Ascending aorta (tissue), 2 donors: ENCODE measurements around the gene CDK19. TPM values are rescaled to one million over a fixed set of nuclear protein-coding genes. Genes with fewer than 3 reads are reported as not detected.
"Not testable (repeated sequence)": the region's sequence is repeated elsewhere in the genome, so short reads cannot be mapped to it uniquely, and the experiment has no call there.

Source experiments
- DNase-seq, 2 donors: peaks; one replicate each; pipeline ENCODE4 v3.0.0-alpha.2; 2019; ENCODE audit warnings: low spot score in 2 of 2
- H3K27ac ChIP-seq, 2 donors: fragments of 200-600 bp; sonication (generic); one replicate each; pipeline ENCODE4 v1.5.1; 2016 to 2017; ENCODE audit warnings: mild to moderate bottlenecking in 1 of 2
- H3K27me3 ChIP-seq: fragments of 200-600 bp; sonication (generic); one replicate; pipeline ENCODE4 v1.5.1; 2017
- H3K36me3 ChIP-seq, 2 donors: fragments of 200-600 bp; sonication (generic); one replicate each; pipeline ENCODE4 v1.5.1; 2016
- H3K4me1 ChIP-seq, 2 donors: fragments of 200-600 bp; sonication (generic); one replicate each; pipeline ENCODE4 v1.5.1; 2016 to 2017; ENCODE audit warnings: mild to moderate bottlenecking in 1 of 2
- H3K4me3 ChIP-seq, 2 donors: fragments of 200-600 bp; sonication (generic); one replicate each; pipeline ENCODE4 v1.5.1; 2016 to 2017; ENCODE audit warnings: mild to moderate bottlenecking in 1 of 2
- H3K9me3 ChIP-seq, 2 donors: fragments of 200-600 bp; sonication (generic); one replicate each; pipeline ENCODE4 v1.5.1; 2016
- intact Hi-C: fragments of 100-400 bp; cut with DNase I; formaldehyde crosslinking; loops from one replicate; pipeline ENCODE4 v1.15.1; 2023
- total RNA-seq: library from RNA; depleted of rRNA; stranded (reverse); fragments of >200 nt; gene quantifications from one replicate; pipeline ENCODE4 v1.1.0, GENCODE V29; 2016
- TF ChIP-seq, protein P1 (sequence below), 3 experiments: fragments of 200-600 bp in 2 of 3; fragments of 450-650 bp in 1 of 3; sonication (generic) in 2 of 3; IDR thresholded peaks; one replicate each; pipeline ENCODE4 v1.5.1; 2016 to 2019; ENCODE audit warnings: antibody characterized with exemption in 3 of 3, mild to moderate bottlenecking in 1 of 3, moderate library complexity in 1 of 3

CDK19 gene
- total RNA-seq, 1 donor from 2014 or later = 5.2 TPM

DNA sequence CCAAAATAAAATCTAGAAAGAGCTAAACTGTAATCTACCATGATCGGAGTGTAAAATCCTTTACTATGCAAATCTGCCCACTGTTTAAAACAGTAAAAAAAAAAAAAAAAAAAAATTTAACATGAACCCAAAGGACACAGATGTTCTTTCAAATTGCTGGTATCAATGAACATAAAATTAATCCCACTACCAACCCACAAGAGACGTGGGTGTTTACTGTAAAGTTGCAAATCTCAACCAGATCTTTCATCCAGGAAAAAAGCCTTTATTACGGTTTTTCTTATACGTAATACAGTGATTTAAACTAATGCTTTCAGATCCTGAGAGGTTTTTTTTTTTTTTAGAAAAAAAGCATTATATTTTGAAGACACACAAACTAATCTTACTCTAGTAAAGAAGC is 2.5 kb downstream of the CDK19 start:
- intact Hi-C loops = loop anchor here (10.0 kb wide), 3 partner anchors 402 to 1718 kb away; partner anchors contain the start of genes CEP57L1, SESN1 and WASF1
- H3K4me3 ChIP-seq = no peak overlapping the region
- DNase-seq = no peak
- TF ChIP-seq, protein P1, sequence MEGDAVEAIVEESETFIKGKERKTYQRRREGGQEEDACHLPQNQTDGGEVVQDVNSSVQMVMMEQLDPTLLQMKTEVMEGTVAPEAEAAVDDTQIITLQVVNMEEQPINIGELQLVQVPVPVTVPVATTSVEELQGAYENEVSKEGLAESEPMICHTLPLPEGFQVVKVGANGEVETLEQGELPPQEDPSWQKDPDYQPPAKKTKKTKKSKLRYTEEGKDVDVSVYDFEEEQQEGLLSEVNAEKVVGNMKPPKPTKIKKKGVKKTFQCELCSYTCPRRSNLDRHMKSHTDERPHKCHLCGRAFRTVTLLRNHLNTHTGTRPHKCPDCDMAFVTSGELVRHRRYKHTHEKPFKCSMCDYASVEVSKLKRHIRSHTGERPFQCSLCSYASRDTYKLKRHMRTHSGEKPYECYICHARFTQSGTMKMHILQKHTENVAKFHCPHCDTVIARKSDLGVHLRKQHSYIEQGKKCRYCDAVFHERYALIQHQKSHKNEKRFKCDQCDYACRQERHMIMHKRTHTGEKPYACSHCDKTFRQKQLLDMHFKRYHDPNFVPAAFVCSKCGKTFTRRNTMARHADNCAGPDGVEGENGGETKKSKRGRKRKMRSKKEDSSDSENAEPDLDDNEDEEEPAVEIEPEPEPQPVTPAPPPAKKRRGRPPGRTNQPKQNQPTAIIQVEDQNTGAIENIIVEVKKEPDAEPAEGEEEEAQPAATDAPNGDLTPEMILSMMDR (IDR thresholded peaks at IDR 0.05) = no peak
- H3K4me1 ChIP-seq = peaks cover 3 to 6% of the 10 kb centered on the region in 2 donors
- H3K27me3 ChIP-seq = no peaks in the 10 kb centered on the region
- H3K27ac ChIP-seq = no peak overlapping the region
- H3K9me3 ChIP-seq = no peaks in the 10 kb centered on the region
- no peaks in the 10 kb centered on the region for H3K36me3 ChIP-seq

DNA sequence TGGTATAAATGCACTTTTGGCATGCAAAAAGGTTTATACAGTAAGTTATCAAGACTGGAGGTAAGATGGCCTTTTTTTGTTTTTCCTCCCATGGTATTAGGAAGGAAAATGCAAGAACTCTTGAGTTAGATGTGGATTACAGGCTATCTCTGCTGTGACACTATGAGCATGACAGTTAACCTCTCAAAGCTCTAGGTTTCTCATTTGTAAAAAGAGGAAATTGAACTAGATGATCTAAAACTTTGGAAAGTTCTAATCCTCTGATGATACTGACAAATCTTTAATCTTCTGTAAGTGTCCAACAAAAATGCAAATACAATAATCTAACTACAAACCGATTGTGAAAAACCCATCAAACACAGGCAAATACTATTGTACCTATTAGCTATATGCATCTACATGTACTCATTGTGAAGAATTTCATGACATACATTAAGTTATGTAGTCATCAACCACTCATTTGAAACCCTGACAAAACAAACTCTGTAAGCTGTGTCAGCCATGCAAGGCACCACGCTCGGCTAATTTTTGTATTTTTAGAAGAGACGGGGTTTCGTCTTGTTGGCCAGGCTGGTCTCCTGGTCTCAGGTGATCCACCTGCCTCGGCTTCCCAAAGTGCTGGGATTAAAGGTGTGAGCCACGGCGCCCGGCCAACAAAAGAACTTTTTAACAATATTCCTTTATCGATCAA is 4.2 kb downstream of the CDK19 start:
- Histone ChIP-seq H3K36me3 (no peaks in the 10 kb centered on the region), H3K27ac (no peak overlapping the region), H3K4me3 (no peak overlapping the region), H3K9me3 (no peaks in the 10 kb centered on the region), H3K27me3 (no peaks in the 10 kb centered on the region), H3K4me1 (peaks cover 3 to 6% of the 10 kb centered on the region in 2 donors)
- TF ChIP-seq, protein P1 (IDR thresholded peaks at IDR 0.05) = no peak
- DNase-seq = no peak
- intact Hi-C loops = loop anchor here (10.0 kb wide), 3 partner anchors 404 to 1716 kb away; partner anchors contain the start of genes CEP57L1, SESN1 and WASF1

DNA sequence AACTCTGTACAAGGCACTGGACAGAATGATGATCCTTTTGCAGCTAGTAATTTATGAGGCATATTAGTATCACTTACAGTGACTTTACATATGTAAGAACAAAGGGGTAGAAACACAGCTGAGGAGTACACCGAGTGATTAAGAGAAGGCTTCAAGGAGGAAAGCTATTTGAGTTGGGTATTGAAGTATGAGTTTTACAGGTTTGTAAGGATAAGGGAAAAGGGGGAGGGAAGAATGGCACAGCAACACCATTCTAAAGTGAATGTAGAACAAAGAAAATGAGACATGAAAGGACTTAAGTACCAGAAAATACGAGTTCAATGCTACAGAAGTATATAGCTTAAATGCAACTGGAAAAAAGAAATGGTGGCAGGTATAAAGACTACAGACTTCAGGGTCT is 5.5 kb downstream of the CDK19 start:
- no peaks in the 10 kb centered on the region for H3K9me3 ChIP-seq
- intact Hi-C loops = loop anchor here (10.0 kb wide), 3 partner anchors 405 to 1715 kb away; partner anchors contain the start of genes CEP57L1, SESN1 and WASF1
- no peaks in the 10 kb centered on the region for H3K27me3 ChIP-seq
- H3K36me3 ChIP-seq = no peaks in the 10 kb centered on the region
- no peak for DNase-seq
- peaks cover 3 to 6% of the 10 kb centered on the region in 2 donors for H3K4me1 ChIP-seq
- no peak overlapping the region for H3K4me3 ChIP-seq
- H3K27ac ChIP-seq = no peak overlapping the region
- TF ChIP-seq, protein P1 (IDR thresholded peaks at IDR 0.05) = no peak

DNA sequence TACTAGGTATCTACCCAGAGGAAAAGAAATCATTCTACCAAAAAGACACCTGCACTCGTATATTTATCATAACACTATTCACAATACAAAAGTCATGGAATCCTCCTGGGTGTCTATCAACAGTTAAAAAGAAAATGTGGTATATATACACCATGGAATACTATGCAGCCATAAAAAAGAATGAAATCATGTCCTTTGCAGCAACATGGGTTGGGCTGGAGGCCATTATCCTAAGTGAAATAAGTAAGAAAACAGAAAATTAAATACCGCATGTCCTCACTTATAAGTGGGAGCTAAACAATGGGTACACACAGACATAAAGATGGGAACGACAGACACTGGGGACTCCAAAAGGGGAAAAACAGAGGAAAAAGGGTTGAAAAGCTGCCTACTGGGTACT is 13.1 kb downstream of the CDK19 start:
- H3K4me1 ChIP-seq, intact Hi-C loops, H3K27me3 ChIP-seq, H3K9me3 ChIP-seq, DNase-seq, H3K4me3 ChIP-seq, H3K27ac ChIP-seq, H3K36me3 ChIP-seq: not testable (repeated sequence)

DNA sequence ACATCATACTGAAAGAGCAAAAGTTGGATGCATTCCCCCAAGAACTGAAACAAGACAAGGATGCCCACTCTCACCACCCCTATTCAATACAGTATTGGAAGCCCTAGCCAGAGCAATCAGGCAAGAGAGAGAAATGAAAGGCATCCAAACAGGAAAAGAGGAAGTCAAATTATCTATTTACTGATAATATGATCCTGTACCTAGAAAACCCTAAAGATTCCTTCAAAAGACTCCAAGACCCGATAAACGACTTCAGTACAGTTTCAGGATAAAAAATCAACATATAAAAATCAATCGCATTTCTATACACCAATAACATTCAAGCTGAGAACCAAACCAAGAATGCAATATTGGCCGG is 14.5 kb downstream of the CDK19 start:
- no peaks in the 10 kb centered on the region for H3K36me3 ChIP-seq
- H3K9me3 ChIP-seq = no peaks in the 10 kb centered on the region
- H3K4me3 ChIP-seq = no peak overlapping the region
- H3K4me1 ChIP-seq = no peaks in the 10 kb centered on the region
- TF ChIP-seq, protein P1 (IDR thresholded peaks at IDR 0.05) = no peak
- H3K27ac ChIP-seq = no peak overlapping the region
- DNase-seq = no peak
- no peaks in the 10 kb centered on the region for H3K27me3 ChIP-seq
- intact Hi-C loops = no loop called here

DNA sequence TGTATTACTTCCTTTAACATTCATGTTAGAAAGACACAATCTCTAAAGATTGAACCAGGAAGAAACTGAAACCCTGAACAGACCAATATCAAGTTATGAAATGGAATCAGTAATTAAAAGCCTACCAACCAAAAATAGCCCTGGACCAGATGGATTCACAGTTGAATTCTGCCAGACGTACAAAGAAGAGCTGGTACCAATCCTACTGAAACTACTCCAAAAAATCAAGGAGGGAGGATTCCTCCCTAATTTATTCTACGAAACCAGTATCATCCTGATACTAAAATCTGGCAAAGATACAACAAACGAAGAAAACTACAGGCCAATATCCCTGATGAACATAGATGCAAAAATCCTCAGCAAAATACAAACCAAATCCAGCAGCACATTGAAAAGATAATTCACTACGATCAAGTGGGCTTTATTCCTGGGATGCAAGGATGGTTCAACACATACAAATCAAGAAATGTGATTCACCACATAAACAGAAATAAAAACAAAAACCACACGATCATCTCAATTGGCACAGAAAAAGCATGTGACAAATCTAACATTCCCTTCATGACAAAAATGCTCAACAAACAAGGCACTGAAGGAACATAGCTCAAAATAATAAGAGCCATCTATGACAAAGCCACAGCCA is 15.0 kb downstream of the CDK19 start:
- no peak overlapping the region for H3K27ac ChIP-seq
- no peak for DNase-seq
- H3K36me3 ChIP-seq = no peaks in the 10 kb centered on the region
- H3K4me1 ChIP-seq = no peaks in the 10 kb centered on the region
- H3K4me3 ChIP-seq = no peak overlapping the region
- intact Hi-C loops = no loop called here
- H3K9me3 ChIP-seq = no peaks in the 10 kb centered on the region
- no peaks in the 10 kb centered on the region for H3K27me3 ChIP-seq
- TF ChIP-seq, protein P1 (IDR thresholded peaks at IDR 0.05) = no peak
